COLO668 (cell line): ENCODE measurements around the gene UTS2R.
A peak's percentile ranks its signal among the peaks of the same experiment; 100 is the strongest.

ENCODE experiments used
- DNase-seq: peaks from one replicate; lab custom pipeline; 2025; ENCODE audit not compliant: unreplicated experiment; lab: John Stamatoyannopoulos, UW

UTS2R gene

GRCh38 chr17:82371333-82372248 is at the start of gene UTS2R:
UTS2R (plus strand) TSS chr17:82371765; CDS start chr17:82374325, 2,560 bp downstream.
- DNase-seq = peak; percentile 11

- DNase-seq = no peak
These were observed 49.6 kb upstream of the UTS2R start for GRCh38 chr17:82321947-82322466.

GRCh38 chr17:82322526-82323453 is 48.8 kb upstream of the UTS2R start:
- DNase-seq = no peak

GRCh38 chr17:82323514-82324234 is 47.9 kb upstream of the UTS2R start:
- no peak for DNase-seq

- peak; percentile 2 for DNase-seq
These were observed 46.8 kb upstream of the UTS2R start for GRCh38 chr17:82324566-82325285.

GRCh38 chr17:82325286-82326180 is 46.0 kb upstream of the UTS2R start:
- no peak for DNase-seq

- no peak for DNase-seq
These were observed 44.3 kb upstream of the UTS2R start for GRCh38 chr17:82327289-82327688.

GRCh38 chr17:82327757-82328140 is 43.8 kb upstream of the UTS2R start:
- no peak for DNase-seq

- peak; percentile 42 for DNase-seq
These were observed 43.2 kb upstream of the UTS2R start for GRCh38 chr17:82328141-82328993.

- DNase-seq = peak; percentile 42
These were observed 42.5 kb upstream of the UTS2R start for GRCh38 chr17:82328994-82329507.

- DNase-seq = no peak
These were observed 41.8 kb upstream of the UTS2R start for GRCh38 chr17:82329683-82330321.

GRCh38 chr17:82330322-82331239 is 41.0 kb upstream of the UTS2R start:
- peak; percentile 94 for DNase-seq

- DNase-seq = peak; percentile 12
These were observed 40.1 kb upstream of the UTS2R start for GRCh38 chr17:82331345-82331939.

GRCh38 chr17:82332669-82333278 is 38.8 kb upstream of the UTS2R start:
- peak; percentile 55 for DNase-seq
